Vagina (tissue), 2 donors: ENCODE data around the gene ITGA2B.

Experiments
- POLR2A ChIP-seq, 2 donors: fragments of 450-650 bp; IDR thresholded peaks; one replicate each; pipeline ENCODE4 v1.6.1; 2017; ENCODE audit warnings: antibody characterized with exemption in 2 of 2, mild to moderate bottlenecking in 2 of 2, moderate library complexity in 2 of 2
- TF ChIP-seq, protein P1 (sequence below), 3 experiments: fragments of 450-650 bp in 2 of 3; fragments of 200-600 bp in 1 of 3; sonication (generic) in 1 of 3; IDR thresholded peaks; one replicate each; pipeline ENCODE4 v1.5.1; 2017 to 2019; ENCODE audit warnings: antibody characterized with exemption in 3 of 3, mild to moderate bottlenecking in 2 of 3, moderate library complexity in 2 of 3

DNA sequence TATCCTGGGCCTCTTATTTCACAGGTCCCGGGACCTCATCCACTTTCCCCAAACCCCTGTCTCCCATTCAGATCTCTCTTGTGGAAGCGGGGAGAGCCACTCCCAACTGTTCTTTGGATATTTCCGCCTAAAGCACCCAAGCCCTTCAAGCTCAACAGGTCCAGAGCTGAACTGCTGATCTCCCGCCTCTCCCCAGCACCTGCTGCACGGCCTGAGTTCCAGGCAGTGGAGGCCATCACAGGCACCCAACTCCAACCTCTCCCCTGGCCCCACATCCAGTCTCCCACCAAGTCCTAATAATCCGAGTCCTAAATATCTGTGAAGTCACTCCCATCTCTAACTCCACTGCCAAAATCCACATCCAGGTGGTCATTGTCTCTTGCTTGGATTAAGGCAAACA, 6.5 kb downstream of the ITGA2B start:
- no peak for TF ChIP-seq POLR2A (IDR thresholded peaks at IDR 0.05)
- TF ChIP-seq, protein P1, sequence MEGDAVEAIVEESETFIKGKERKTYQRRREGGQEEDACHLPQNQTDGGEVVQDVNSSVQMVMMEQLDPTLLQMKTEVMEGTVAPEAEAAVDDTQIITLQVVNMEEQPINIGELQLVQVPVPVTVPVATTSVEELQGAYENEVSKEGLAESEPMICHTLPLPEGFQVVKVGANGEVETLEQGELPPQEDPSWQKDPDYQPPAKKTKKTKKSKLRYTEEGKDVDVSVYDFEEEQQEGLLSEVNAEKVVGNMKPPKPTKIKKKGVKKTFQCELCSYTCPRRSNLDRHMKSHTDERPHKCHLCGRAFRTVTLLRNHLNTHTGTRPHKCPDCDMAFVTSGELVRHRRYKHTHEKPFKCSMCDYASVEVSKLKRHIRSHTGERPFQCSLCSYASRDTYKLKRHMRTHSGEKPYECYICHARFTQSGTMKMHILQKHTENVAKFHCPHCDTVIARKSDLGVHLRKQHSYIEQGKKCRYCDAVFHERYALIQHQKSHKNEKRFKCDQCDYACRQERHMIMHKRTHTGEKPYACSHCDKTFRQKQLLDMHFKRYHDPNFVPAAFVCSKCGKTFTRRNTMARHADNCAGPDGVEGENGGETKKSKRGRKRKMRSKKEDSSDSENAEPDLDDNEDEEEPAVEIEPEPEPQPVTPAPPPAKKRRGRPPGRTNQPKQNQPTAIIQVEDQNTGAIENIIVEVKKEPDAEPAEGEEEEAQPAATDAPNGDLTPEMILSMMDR (IDR thresholded peaks at IDR 0.05), result no peak
